KG1 (cell line): Measurements from ENCODE around the gene ENTPD8.

Experiments used
- DNase-seq: peaks from one replicate; lab custom pipeline; 2025; lab: John Stamatoyannopoulos, UW

ENTPD8 gene

GRCh38 chr9:137431416-137431931, 9.7 kb downstream of the ENTPD8 start:
- no peak for DNase-seq

GRCh38 chr9:137430723-137431415, 10.3 kb downstream of the ENTPD8 start:
- no peak for DNase-seq

- no peak for DNase-seq
These were observed 11.0 kb downstream of the ENTPD8 start for GRCh38 chr9:137429974-137430722.

DNA sequence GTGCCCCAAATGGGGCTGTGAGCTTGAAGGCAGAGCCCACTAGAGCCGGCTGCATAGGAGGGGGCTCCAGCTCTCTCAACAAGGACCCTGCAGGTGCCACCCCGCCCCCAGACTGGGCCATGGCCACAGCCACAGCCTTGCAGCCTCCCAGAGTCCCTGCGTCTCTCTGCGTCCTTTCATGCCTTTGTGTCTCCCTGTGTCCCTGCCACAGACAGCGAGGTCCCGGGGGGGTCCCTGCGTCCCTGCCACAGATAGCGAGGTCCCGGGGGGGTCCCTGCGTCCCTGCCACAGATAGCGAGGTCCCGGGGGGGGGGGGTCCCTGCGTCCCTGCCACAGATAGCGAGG, 11.6 kb downstream of the ENTPD8 start:
- DNase-seq, result no peak

DNA sequence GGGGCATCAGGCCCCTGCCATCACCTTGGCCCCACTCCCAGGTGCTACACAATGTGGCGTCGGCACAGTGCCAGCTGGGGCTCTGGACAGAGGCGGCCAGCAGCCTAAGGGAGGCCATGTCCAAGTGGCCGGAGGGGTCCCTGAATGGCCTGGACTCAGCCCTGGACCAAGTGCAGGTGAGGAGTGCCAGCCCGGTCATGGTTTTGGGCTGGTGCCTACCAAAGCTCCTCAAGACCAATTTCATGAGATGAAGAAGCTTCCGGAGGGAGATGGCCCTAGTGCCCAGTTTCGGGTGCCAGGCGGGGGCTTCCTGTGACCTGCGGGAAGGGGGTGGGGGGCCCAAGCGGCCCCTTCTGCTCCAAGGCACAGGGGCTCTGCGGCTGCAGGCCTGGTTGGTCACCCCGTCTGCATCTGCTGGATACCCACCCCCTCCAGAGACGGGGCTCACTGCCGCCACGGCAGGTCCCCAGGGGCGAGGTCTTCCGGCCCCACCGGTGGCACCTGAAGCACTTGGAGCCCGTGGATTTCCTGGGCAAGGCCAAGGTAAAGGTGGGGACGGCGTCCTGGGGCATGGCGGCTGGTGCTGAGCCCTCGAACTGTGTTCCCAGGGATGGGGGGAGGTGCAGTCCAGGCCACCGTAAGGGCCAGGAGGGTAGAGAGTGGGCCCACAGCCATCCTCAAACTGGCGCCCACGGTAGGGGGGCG, 12.2 kb downstream of the ENTPD8 start:
- no peak for DNase-seq

- DNase-seq, result no peak
These were observed 12.9 kb downstream of the ENTPD8 start for GRCh38 chr9:137428311-137428630.

- no peak for DNase-seq
These were observed 13.5 kb downstream of the ENTPD8 start for GRCh38 chr9:137427454-137428310.

DNA sequence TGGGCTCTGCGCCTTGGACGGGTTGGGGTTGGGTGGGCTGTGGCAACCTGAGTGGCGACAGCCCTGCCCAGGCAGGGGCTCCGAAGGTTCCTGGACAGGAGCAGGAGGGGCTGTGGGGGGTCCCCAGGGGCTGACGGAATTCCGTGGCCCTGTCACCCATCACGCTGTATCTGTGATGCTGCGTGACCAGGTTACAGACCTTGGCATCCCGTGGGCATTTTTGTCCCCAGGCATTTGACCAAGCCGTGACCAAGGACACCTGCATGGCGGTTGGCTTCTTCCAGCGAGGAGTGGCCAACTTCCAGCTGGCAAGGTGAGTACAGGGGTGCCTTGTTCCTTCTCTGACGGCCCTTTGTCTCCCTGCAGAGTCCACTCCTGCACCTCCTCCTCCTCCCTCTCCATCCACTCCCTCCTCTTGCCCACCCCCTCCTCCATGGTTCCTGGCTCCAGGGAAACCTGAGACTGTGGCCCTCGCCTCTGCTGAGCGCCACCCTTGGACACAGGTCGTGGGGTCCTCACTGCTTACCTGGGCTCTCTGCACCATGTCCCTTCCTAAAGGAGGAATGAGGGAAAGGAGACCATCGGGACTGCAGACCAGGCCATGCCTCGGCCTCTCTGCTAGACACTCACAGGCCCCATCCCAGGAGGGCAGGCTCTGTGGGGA, 15.0 kb downstream of the ENTPD8 start:
- no peak for DNase-seq

GRCh38 chr9:137423514-137424291, 17.5 kb downstream of the ENTPD8 start:
- no peak for DNase-seq

- DNase-seq, result peak; percentile 76
These were observed 18.3 kb downstream of the ENTPD8 start, which contains the start of the genes EXD3 and NOXA1 for GRCh38 chr9:137422604-137423513. Gene EXD3, minus strand, starts transcription at chr9:137423162. Its CDS starts 27,805 bp downstream, at chr9:137395357. Gene NOXA1, plus strand, starts transcription at chr9:137423393. Its CDS starts 137 bp downstream, at chr9:137423530.

- DNase-seq, result no peak
These were observed 19.1 kb downstream of the ENTPD8 start for GRCh38 chr9:137421838-137422603.

GRCh38 chr9:137417161-137418021, 23.8 kb downstream of the ENTPD8 start:
- DNase-seq, result no peak

DNA sequence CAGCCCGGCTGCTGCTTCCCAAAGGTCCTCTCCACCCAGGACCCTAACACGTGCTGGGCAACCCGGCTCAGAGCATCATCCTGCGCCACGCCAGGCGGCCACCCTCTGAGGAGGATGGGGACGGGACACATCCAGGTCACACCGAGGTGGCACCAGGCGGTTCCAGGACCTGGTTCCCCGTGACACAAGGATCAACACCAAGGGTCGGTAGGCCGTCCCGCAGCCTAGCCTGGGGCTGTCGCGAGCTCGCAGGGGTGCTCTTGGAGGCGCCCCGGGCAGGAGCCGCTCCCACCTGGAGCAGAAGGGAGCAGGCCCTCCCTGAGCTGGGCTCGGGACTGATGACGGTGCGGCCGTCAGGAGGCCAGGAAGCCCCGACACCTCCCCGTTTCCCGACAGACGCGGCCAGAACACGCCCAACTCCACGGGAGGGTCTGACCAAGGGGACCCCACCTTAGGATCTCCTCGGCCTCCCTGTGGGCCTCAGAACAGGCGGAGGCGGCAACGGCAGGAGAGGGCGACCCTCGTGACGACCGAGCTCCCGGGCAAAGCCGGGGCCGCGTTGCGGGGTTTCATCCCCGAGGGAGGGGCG, 24.5 kb downstream of the ENTPD8 start:
- no peak for DNase-seq

GRCh38 chr9:137416006-137416562, 25.1 kb downstream of the ENTPD8 start:
- DNase-seq, result no peak

DNA sequence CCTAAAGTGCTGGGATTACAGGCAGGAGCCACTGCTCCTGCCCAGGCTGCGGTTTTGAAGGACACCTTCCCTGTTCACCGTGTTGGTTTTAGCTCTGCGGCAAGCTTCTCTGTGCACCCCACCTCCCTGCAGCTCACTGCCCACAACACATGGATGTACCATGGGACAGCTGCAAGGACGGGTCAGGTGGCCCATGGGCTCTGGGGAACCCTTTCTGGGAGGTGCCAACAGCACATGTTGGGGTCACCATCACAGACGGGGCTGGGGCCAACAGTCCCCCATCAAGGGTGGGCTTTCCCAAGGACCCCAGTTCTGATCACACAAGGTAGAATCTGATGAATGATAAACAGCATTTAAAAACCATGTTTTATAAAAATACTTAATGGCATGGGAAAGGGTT, 25.7 kb downstream of the ENTPD8 start:
- no peak for DNase-seq

DNA sequence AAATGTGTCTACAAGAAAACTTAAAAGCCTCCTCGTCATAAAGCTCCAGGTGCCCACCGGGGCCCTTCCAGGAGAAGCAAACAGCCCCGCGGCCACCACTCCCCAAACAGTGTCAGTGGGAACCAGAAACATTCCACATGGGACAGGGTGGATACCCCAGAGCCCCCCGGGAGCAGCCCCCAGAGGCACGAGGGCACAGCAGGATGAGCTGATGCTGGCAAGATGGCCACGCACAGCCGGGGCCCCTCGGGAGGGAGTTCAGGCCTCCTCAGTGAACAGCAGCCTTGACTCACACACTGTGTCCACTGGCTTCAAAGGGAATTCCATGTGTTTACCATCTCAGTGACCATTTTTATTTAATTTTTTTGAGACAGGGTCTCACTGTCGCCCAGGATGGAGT, 28.7 kb downstream of the ENTPD8 start:
- DNase-seq, result no peak
